K562 (cell line): Measurements from ENCODE around the gene C19orf85. TPM values are rescaled to one million over a fixed set of nuclear protein-coding genes. Genes with fewer than 3 reads are reported as not detected.

Source experiments
- AFF4 ChIP-seq: sonication (generic); formaldehyde crosslinking; IDR thresholded peaks from 2 replicates; pipeline ENCODE4 v1.8.0; 2023; ENCODE audit warnings: mild to moderate bottlenecking, missing genetic modification reagents
- ATF6 ChIP-seq: sonication (generic); formaldehyde crosslinking; IDR thresholded peaks from 2 replicates; pipeline ENCODE4 v1.4.0; 2020; ENCODE audit warnings: mild to moderate bottlenecking, missing genetic modification reagents
- E2F4 ChIP-seq: sonication (generic); formaldehyde crosslinking; IDR thresholded peaks from 2 replicates; pipeline ENCODE4 v1.8.0; 2022; ENCODE audit warnings: mild to moderate bottlenecking, low read depth, missing genetic modification reagents
- PHF21A ChIP-seq: fragments of 450-650 bp; IDR thresholded peaks from 2 replicates; pipeline ENCODE4 v1.6.1; 2017; ENCODE audit warnings: low read depth, borderline replicate concordance
- RBM25 ChIP-seq: fragments of 200-400 bp; formaldehyde crosslinking; IDR thresholded peaks from 2 replicates; pipeline ENCODE4 v1.6.1; 2018; ENCODE audit warnings: low read length, low read depth, moderate library complexity; ENCODE audit not compliant: severe bottlenecking
- SLC30A9 ChIP-seq: fragments of 250-450 bp; sonication (Bioruptor Pico); IDR thresholded peaks from 2 replicates; pipeline ENCODE4 v1.8.0; 2022; ENCODE audit warnings: mild to moderate bottlenecking, moderate library complexity
- SMC3 ChIP-seq: conservative IDR thresholded peaks from 2 replicates; pipeline ENCODE4 v1.6.1; 2011; ENCODE audit warnings: low read depth, low read length, improper control_type of control experiment; ENCODE audit not compliant: insufficient read depth
- VEZF1 ChIP-seq: fragments of 200-800 bp; sonication (Bioruptor generic); IDR thresholded peaks from 2 replicates; pipeline ENCODE4 v1.6.1; 2017; ENCODE audit warnings: missing genetic modification characterization, missing compliant biosample characterization
- ZBTB9 ChIP-seq: fragments of 450-650 bp; formaldehyde crosslinking; IDR thresholded peaks from 2 replicates; pipeline ENCODE4 v1.4.0; 2020; ENCODE audit warnings: mild to moderate bottlenecking, moderate library complexity
- ZNF12 ChIP-seq: sonication (generic); formaldehyde crosslinking; IDR thresholded peaks from 2 replicates; pipeline ENCODE4 v1.4.0; 2020; ENCODE audit warnings: mild to moderate bottlenecking, missing genetic modification reagents
- ZNF143 ChIP-seq: sonication (generic); formaldehyde crosslinking; IDR thresholded peaks from 2 replicates; pipeline ENCODE4 v1.9.0; 2022; ENCODE audit warnings: mild to moderate bottlenecking, missing genetic modification reagents
- polyA plus RNA-seq, 8 experiments: library from polyadenylated mRNA; depleted of rRNA in 4 of 8; stranded (reverse) in 5 of 8; unstranded in 3 of 8; fragments of >200 nt; fragmentation: Nextera tagmentation in 2 of 8; fragmentation: Illumina TruSeq in 1 of 8; extraction: Ambion mirVana in 2 of 8; extraction: Trizol in 1 of 8; gene quantifications; 2 replicates each; pipeline versions ENCODE4 v1.2.1 to v1.2.3, GENCODE V29; 2011 to 2014; ENCODE audit warnings: inconsistent platforms in 1 of 8, missing spikeins in 1 of 8
- total RNA-seq, 7 experiments: library from RNA; depleted of rRNA in 6 of 7; stranded (reverse); fragments of >200 nt in 6 of 7; fragmentation: Illumina TruSeq in 2 of 7; extraction: Trizol in 2 of 7; gene quantifications; 2 replicates each; pipeline versions ENCODE4 v1.2.1 to v1.2.3, GENCODE V29; 2011 to 2021; ENCODE audit warnings: low replicate concordance in 1 of 7
- TF ChIP-seq, protein P1 (sequence below): fragments of 450-650 bp; formaldehyde crosslinking; IDR thresholded peaks from 2 replicates; pipeline ENCODE4 v1.4.0; 2020; ENCODE audit warnings: mild to moderate bottlenecking, moderate library complexity
- TF ChIP-seq, protein P2 (sequence below): sonication (generic); formaldehyde crosslinking; IDR thresholded peaks from 2 replicates; pipeline ENCODE4 v1.8.0; 2022; ENCODE audit warnings: mild to moderate bottlenecking, missing genetic modification reagents

C19orf85 gene
- total and polyA plus RNA-seq, 9 of the 15 experiments (the other 6 are each of a cell fraction or from before 2014, with no cell fraction given), result not detected

DNA sequence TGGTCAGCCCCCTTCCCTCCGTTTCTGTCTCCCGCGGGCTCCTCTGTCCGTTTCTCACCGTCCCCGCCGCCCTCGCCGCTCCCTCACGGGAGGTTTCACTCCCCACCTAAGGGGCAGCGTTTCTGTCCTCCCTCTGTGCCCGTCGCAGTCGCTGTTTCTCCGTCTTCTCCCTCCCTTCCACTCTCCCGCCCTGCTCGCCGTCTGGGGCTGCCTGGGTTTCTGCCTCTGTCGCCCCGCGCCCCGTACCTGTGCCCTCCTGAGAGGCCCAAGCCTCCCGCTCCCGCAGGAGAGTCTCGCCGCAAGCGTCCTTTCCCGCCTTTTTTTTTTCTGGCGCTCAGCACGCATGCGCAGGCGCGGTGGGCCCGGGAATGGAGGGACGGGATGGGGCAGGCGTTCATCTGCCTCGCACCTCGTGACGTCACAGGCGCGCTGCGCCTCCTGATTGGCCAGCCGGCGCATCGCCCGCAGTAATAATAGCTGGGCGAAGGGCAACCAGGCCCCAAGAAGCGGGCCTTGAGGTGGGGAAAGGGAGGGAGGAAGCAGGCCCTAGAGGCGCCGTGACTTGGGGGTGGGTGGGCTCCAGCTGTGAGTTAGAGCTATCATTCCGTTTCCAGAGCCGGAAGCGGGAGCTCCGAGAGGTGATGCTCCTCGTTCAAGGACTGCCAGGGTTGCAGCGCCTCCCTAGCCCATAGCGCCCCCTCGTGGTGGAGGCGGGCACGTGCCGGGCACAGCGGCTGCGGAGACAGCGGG is 39.1 kb upstream of the C19orf85 start (continued):
- TF ChIP-seq ATF6, result peak; percentile 99
- peak; percentile 70 for TF ChIP-seq VEZF1
- TF ChIP-seq PHF21A, result 0 out of 2 replicates have a peak, but pooled peaks have one; percentile 25
- TF ChIP-seq RBM25, result no peak
- TF ChIP-seq, protein P1, sequence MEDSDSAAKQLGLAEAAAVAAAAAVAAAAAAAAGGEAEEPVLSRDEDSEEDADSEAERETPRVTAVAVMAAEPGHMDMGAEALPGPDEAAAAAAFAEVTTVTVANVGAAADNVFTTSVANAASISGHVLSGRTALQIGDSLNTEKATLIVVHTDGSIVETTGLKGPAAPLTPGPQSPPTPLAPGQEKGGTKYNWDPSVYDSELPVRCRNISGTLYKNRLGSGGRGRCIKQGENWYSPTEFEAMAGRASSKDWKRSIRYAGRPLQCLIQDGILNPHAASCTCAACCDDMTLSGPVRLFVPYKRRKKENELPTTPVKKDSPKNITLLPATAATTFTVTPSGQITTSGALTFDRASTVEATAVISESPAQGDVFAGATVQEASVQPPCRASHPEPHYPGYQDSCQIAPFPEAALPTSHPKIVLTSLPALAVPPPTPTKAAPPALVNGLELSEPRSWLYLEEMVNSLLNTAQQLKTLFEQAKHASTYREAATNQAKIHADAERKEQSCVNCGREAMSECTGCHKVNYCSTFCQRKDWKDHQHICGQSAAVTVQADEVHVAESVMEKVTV (CRISPR knock-in tag), result peak; percentile 88
- TF ChIP-seq ZNF12 (CRISPR knock-in tag), result 0 out of 2 replicates have a peak, but pooled peaks have one; percentile 56
- peak; percentile 79 for TF ChIP-seq SMC3
- peak; percentile 72 for TF ChIP-seq ZNF143
- TF ChIP-seq AFF4, result peak; percentile 98
- TF ChIP-seq, protein P2, sequence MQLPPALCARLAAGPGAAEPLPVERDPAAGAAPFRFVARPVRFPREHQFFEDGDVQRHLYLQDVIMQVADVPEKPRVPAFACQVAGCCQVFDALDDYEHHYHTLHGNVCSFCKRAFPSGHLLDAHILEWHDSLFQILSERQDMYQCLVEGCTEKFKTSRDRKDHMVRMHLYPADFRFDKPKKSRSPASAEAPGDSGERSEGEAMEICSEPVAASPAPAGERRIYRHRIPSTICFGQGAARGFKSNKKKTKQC (CRISPR knock-in tag), result peak; percentile 100
- peak; percentile 91 for TF ChIP-seq E2F4 (CRISPR knock-in tag)
- no peak for TF ChIP-seq SLC30A9 (CRISPR knock-in tag)
- TF ChIP-seq ZBTB9 (CRISPR knock-in tag), result 0 out of 2 replicates have a peak, but pooled peaks have one; percentile 13
